Activated CD8-positive, alpha-beta memory T cell treated with anti-CD3 and anti-CD28 coated beads for 24 hours (primary cell): ENCODE data around the gene TP53BP1.
"Not testable (repeated sequence)": the region's sequence is repeated elsewhere in the genome, so short reads cannot be mapped to it uniquely, and the experiment has no call there.

Experiments
- DNase-seq: peaks from one replicate; pipeline ENCODE4 v3.0.0-alpha.2; 2020

Gene TP53BP1, protein sequence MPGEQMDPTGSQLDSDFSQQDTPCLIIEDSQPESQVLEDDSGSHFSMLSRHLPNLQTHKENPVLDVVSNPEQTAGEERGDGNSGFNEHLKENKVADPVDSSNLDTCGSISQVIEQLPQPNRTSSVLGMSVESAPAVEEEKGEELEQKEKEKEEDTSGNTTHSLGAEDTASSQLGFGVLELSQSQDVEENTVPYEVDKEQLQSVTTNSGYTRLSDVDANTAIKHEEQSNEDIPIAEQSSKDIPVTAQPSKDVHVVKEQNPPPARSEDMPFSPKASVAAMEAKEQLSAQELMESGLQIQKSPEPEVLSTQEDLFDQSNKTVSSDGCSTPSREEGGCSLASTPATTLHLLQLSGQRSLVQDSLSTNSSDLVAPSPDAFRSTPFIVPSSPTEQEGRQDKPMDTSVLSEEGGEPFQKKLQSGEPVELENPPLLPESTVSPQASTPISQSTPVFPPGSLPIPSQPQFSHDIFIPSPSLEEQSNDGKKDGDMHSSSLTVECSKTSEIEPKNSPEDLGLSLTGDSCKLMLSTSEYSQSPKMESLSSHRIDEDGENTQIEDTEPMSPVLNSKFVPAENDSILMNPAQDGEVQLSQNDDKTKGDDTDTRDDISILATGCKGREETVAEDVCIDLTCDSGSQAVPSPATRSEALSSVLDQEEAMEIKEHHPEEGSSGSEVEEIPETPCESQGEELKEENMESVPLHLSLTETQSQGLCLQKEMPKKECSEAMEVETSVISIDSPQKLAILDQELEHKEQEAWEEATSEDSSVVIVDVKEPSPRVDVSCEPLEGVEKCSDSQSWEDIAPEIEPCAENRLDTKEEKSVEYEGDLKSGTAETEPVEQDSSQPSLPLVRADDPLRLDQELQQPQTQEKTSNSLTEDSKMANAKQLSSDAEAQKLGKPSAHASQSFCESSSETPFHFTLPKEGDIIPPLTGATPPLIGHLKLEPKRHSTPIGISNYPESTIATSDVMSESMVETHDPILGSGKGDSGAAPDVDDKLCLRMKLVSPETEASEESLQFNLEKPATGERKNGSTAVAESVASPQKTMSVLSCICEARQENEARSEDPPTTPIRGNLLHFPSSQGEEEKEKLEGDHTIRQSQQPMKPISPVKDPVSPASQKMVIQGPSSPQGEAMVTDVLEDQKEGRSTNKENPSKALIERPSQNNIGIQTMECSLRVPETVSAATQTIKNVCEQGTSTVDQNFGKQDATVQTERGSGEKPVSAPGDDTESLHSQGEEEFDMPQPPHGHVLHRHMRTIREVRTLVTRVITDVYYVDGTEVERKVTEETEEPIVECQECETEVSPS (N-terminal part only)

DNA sequence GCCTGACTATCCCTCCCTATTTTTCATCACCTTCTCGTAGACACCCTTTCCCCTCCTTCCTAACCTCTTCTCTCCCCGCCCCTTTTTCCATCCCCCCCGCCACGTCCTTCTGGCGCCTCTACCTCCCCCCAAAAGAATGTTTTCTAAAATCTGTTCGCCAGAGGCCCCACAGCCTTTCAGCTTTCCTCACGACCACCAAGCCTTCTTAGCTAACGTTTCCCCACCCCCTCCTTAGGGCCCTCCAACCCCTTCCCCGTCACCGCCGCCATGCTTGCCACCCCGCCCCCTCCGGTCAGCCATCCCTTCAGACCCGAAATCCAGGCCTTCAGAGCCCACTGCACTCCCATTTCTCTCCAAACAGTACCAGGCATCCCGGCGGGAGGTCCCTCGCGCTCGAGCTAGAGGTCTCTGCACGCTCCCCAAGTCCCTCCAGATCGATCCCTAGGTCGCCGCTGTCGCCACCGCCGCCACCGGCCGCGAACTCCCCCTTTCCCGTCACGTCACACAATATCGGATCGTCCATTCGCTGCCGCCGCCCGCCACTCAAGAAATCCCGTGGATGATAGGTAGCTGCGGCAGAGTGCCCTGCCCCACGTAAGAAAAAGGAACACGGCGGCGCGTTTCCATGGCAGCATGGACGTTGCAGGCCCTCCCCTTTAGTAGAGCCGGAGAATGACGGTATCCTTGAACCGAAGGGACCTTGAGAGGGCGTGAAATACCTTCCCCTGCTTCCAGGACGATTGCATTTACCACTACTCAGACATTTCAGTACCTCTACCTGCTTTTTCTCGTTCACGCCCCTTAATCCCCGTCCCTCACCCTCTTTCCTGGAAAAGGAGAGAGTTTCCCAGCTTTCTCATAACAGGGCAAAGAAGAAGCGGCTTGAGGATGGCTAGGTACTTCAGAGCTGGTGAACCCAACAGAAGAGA, at the start of gene TP53BP1:
TSS of gene TP53BP1 (minus strand) at position 484 of the 929 bp plus-strand sequence. CDS start at position 371, 113 bp downstream.
- peak; percentile 96 for DNase-seq

DNA sequence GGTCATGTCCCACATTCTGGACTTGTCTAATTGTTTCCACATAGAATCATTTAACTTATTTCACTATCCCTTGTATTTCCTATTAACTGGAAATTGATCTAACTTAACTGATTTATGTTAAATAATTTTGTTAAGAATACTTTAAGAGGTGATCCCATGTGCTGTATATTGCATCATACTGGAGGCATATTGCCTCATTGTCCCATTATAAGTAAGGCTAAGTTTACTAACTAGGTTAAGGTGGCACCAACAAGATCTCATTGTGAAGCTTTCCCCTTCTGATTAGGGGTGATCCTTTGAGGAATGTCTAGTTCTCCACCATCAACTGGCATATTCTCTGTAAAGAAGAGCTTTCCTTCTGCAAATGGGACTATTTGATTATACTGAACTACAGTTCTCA, 48.8 kb upstream of the TP53BP1 start:
- no peak for DNase-seq

DNA sequence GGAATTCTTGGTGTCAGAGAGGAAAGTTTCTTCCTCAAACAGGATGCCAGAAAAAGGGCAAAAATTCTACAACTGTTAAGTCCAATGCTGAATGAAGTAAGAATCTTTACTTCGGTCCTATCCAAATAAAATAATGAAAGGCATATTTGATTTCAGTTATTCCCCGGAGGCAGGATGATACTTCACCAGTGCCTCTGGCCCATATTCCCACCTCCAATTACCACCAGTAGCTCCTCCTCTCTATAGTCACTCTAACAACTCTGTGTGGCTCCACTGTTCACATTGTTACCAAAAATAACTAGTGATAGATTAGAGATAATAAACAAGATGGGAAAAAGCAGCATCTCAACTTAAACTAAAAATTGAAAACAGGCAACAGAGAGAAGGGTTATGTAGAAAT, 45.1 kb upstream of the TP53BP1 start:
- no peak for DNase-seq

DNA sequence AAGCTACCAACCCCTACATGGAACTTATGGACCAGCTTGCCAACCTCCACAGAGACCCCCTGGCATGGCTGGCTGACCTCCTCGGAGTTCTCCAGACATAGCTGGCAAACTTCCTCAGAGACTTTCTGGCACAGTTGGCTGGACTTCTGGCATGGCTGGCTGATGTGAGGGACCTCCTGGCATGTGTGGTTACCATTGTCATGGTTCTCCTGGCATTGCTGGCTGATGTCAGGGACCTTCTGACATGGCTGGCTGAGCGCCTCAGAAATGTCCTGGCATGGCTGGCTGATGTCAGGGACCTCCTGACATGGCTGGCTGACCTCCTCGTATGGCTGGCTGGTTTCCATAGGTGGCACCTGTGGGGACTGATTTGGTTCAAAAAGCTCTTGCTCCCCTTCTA, 41.9 kb upstream of the TP53BP1 start:
- DNase-seq = no peak

DNA sequence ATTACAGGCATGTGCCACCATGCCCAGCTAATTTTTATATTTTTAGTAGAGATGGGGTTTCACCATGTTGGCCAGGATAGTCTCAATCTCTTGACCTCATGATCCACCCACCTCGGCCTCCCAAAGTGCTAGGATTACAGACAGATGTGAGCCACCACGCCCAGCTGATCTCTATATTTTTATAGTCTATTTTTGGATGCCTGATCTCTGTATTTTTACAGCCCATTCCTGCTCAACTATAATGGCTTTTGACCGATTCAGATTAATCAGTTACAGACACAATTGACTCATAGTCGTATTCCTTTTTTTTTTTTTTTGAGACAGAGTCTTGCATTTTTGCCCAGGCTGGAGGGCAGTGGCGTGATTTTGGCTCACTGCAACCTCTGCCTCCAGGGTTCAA, 39.9 kb upstream of the TP53BP1 start:
- DNase-seq = not testable (repeated sequence)

DNA sequence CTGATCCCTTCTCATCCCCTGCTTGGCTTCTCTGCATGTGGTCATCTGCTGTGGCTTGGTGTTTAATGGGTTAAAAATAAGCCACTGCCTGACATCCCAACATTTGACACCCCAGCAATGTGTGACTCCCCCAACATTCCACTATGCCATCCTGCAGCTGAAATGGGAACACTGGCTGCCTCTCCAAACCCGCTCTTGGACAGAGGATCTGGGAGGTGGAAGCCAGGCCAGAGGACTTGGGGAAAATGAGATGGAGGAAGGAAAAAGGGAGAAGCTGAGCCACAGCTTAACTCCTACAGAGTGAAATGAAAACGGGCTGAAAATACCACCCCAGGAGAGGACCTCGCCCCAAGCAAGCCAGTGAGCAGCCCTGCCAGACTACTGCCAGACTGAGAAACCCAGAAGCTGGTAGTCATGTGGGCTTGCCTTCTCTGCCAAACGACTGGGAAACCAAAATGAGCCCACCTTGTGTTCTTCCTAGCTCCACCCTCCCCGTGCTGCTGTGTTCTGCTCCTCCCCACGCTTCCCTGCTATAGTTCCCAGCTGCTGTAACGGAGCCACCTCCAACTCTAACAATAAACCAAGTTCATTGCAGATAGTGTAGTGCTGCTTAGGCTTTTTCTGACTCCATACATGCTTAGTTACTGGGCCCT, 38.2 kb upstream of the TP53BP1 start:
- DNase-seq = no peak

DNA sequence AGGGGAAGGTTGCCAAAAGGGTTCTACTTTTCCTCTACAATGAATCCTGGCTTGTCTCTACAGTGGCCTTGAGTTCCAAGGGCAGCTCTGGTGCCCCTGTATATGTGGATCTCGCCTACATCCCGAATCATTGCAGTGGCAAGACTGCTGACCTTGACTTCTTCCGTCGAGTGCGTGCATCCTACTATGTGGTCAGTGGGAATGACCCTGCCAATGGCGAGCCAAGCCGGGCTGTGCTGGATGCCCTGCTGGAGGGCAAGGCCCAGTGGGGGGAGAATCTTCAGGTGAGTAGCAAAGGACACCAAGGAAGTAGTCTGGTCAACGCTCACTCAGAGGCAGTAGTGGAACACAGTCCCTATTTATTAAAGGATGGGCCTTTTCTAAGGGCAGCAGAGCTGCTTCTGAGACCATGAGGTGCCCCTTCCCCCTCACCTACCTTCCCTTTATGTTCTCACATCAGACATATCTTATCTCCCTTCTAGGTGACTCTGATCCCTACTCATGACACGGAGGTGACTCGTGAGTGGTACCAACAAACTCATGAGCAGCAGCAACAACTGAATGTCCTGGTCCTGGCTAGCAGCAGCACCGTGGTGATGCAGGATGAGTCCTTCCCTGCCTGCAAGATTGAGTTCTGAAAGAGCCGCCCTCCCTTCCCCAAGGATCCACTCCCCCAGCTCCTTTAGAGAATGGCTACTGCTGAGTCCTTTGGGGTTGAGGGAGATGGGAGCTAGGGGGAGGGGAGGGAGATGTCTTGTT, 36.8 kb upstream of the TP53BP1 start:
- no peak for DNase-seq

DNA sequence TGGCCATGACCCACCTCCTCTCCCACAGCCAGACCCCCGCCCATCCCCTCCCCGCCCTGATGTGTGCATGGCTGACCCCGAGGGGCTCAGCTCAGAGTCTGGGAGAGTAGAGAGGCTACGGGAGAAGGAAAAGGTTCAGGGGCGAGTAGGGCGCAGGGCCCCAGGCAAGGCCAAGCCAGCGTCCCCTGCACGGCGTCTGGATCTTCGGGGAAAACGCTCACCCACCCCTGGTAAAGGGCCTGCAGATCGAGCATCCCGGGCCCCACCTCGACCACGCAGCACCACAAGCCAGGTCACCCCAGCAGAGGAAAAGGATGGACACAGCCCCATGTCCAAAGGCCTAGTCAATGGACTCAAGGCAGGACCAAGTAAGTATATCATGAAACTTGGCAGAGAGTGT, 36.2 kb upstream of the TP53BP1 start:
- no peak for DNase-seq

DNA sequence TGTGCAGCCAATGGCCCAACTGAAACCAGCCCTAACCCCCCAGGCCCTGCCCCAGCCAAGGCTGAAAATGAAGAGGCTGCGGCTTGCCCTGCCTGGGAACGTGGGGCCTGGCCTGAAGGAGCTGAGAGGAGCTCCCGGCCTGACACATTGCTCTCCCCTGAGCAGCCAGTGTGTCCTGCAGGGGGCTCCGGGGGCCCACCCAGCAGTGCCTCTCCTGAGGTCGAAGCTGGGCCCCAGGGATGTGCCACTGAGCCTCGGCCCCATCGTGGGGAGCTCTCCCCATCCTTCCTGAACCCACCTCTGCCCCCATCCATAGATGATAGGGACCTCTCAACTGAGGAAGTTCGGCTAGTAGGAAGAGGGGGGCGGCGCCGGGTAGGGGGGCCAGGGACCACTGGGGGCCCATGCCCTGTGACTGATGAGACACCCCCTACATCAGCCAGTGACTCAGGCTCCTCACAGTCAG, 35.6 kb upstream of the TP53BP1 start:
- DNase-seq = no peak

DNA sequence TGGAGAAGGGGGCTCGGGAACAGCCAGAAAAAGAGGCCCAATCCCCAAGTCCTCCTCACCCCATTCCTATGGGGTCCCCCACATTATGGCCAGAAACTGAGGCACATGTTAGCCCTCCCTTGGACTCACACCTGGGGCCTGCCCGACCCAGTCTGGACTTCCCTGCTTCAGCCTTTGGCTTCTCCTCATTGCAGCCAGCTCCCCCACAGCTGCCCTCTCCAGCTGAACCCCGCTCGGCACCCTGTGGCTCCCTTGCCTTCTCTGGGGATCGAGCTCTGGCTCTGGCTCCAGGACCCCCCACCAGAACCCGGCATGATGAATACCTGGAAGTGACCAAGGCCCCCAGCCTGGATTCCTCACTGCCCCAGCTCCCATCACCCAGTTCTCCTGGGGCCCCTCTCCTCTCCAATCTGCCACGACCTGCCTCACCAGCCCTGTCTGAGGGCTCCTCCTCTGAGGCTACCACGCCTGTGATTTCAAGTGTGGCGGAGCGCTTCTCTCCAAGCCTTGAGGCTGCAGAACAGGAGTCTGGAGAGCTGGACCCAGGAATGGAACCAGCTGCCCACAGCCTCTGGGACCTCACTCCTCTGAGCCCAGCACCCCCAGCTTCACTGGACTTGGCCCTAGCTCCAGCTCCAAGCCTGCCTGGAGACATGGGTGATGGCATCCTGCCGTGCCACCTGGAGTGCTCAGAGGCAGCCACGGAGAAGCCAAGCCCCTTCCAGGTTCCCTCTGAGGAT, 35.0 kb upstream of the TP53BP1 start:
- no peak for DNase-seq

DNA sequence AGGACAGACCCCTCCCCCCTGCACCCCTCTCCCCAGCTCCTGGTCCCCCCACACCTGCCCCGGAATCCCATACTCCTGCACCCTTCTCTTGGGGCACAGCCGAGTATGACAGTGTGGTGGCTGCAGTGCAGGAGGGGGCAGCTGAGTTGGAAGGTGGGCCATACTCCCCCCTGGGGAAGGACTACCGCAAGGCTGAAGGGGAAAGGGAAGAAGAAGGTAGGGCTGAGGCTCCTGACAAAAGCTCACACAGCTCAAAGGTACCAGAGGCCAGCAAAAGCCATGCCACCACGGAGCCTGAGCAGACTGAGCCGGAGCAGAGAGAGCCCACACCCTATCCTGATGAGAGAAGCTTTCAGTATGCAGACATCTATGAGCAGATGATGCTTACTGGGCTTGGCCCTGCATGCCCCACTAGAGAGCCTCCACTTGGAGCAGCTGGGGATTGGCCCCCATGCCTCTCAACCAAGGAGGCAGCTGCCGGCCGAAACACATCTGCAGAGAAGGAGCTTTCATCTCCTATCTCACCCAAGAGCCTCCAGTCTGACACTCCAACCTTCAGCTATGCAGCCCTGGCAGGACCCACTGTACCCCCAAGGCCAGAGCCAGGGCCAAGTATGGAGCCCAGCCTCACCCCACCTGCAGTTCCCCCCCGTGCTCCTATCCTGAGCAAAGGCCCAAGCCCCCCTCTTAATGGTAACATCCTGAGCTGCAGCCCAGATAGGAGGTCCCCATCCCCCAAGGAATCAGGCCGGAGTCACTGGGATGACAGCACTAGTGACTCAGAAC, 34.3 kb upstream of the TP53BP1 start:
- DNase-seq = no peak

DNA sequence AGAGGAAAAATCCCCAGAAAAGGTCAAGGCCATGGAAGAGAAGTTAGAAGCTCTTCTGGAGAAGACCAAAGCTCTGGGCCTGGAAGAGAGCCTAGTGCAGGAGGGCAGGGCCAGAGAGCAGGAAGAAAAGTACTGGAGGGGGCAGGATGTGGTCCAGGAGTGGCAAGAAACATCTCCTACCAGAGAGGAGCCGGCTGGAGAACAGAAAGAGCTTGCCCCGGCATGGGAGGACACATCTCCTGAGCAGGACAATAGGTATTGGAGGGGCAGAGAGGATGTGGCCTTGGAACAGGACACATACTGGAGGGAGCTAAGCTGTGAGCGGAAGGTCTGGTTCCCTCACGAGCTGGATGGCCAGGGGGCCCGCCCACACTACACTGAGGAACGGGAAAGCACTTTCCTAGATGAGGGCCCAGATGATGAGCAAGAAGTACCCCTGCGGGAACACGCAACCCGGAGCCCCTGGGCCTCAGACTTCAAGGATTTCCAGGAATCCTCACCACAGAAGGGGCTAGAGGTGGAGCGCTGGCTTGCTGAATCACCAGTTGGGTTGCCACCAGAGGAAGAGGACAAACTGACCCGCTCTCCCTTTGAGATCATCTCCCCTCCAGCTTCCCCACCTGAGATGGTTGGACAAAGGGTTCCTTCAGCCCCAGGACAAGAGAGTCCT, 33.4 kb upstream of the TP53BP1 start:
- no peak for DNase-seq

DNA sequence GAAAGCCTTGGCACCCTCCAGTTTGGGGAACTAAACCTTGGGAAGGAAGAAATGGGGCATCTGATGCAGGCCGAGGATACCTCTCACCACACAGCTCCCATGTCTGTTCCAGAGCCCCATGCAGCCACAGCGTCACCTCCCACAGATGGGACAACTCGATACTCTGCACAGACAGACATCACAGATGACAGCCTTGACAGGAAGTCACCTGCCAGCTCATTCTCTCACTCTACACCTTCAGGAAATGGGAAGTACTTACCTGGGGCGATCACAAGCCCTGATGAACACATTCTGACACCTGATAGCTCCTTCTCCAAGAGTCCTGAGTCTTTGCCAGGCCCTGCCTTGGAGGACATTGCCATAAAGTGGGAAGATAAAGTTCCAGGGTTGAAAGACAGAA, 32.2 kb upstream of the TP53BP1 start:
- DNase-seq = no peak

DNA sequence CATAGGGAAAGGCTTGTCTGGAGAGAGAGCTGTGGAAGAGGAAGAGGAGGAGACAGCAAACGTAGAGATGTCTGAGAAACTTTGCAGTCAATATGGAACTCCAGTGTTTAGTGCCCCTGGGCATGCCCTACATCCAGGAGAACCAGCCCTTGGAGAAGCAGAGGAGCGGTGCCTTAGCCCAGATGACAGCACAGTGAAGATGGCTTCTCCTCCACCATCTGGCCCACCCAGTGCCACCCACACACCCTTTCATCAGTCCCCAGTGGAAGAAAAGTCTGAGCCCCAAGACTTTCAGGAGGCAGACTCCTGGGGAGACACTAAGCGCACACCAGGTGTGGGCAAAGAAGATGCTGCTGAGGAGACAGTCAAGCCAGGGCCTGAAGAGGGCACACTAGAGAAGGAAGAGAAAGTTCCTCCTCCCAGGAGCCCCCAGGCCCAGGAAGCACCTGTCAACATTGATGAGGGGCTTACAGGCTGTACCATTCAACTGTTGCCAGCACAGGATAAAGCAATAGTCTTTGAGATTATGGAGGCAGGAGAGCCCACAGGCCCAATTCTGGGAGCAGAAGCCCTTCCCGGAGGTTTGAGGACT, 31.4 kb upstream of the TP53BP1 start:
- no peak for DNase-seq

DNA sequence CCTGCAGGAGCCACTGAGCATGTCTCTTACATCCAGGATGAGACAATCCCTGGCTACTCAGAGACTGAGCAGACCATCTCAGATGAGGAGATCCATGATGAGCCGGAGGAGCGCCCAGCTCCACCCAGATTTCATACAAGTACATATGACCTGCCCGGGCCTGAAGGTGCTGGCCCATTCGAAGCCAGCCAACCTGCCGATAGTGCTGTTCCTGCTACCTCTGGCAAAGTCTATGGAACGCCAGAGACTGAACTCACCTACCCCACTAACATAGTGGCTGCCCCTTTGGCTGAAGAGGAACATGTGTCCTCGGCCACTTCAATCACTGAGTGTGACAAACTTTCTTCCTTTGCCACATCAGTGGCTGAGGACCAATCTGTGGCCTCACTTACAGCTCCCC, 30.7 kb upstream of the TP53BP1 start:
- DNase-seq = no peak

DNA sequence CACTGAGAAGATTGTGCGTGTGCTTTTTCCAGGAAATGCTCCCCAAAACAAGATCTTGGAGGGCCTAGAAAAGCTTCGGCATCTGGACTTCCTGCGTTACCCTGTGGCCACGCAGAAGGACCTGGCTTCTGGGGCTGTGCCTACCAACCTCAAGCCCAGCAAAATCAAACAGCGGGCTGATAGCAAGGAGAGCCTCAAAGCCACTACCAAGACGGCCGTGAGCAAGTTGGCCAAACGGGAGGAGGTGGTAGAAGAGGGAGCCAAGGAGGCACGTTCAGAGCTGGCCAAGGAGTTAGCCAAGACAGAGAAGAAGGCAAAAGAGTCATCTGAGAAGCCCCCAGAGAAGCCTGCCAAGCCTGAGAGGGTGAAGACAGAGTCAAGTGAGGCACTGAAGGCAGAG, 29.3 kb upstream of the TP53BP1 start:
- DNase-seq = no peak

DNA sequence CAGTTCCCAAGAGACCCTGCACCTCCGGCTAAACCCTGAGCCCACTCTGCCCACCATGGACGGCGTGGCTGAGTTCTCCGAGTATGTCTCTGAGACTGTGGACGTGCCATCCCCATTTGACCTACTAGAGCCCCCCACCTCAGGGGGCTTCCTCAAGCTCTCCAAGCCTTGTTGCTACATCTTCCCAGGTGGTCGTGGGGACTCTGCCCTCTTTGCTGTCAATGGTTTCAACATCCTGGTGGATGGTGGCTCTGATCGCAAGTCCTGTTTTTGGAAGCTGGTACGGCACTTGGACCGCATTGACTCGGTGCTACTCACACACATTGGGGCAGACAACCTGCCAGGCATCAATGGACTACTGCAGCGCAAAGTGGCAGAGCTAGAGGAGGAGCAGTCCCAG, 28.5 kb upstream of the TP53BP1 start:
- DNase-seq = no peak

DNA sequence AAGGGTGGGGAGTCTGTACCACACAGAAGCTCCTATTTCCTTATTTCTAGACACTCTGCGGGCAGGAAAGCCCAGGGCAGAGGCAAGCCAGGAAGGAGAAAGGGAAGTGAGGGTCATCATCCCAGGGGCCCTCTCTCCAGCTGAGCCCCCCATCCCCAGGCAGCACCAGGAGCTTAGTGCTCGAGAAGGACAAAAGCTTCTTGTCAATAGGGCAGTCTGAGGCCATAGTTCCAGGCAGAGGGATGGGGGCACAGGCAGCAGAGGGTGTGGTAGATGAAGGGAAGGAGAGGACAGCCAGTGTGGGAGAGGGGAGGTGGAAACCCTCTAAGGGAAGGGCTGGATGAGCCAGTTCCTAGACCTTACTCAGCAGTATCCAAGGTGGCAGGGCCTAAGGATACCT, 27.2 kb upstream of the TP53BP1 start:
- no peak for DNase-seq
